ENCODE data around the gene POLR3H. TPM values are rescaled to one million over a fixed set of nuclear protein-coding genes. Genes with fewer than 3 reads are reported as not detected.

The POLR3H gene
- total RNA-seq, 1 experiment from 2014 or later, result 47.6 TPM

GRCh38 chr22:41530890-41531714 lies 13.2 kb downstream of the POLR3H start:
- ChIA-PET POLR2A (ENCODE audit: unreplicated experiment) (no interaction called here), CTCF (no interaction called here)
- Histone ChIP-seq H3K9me3 (ENCODE audit: insufficient read depth, low read depth) (no peaks in the 10 kb centered on the region), H3K4me3 (no peak overlapping the region), H3K4me1 (replicated peaks; ENCODE audit: insufficient read depth) (no peaks in the 10 kb centered on the region), H3K9me2 (ENCODE audit: insufficient read depth) (no peaks in the 10 kb centered on the region), H3K27ac (no peak overlapping the region), H3K36me3 (ENCODE audit: low read depth) (peaks cover 34% of the 10 kb centered on the region), H2AFZ (no peak overlapping the region), H3K27me3 (ENCODE audit: insufficient read depth, low read depth) (no peaks in the 10 kb centered on the region), H3K79me2 (ENCODE audit: low read depth) (peaks cover 23% of the 10 kb centered on the region), H3F3A (ENCODE audit: insufficient read depth, low read depth) (peaks cover 81% of the 10 kb centered on the region), H4K20me1 (ENCODE audit: insufficient read depth) (peaks cover 94% of the 10 kb centered on the region), H3K4me2 (no peak overlapping the region)
- BruUV-seq (replicated peaks), result no TSS peak
- intact Hi-C loops (cut with micrococcal nuclease; ENCODE audit: unreplicated experiment), result no loop called here
- TF ChIP-seq CTCF (conservative IDR thresholded peaks at IDR 0.05), result no peak
- no peak for TF ChIP-seq EZH2 (IDR thresholded peaks at IDR 0.05; ENCODE audit: low read depth)
- no peak for DNase-seq

GRCh38 chr22:41528938-41529561 lies 15.2 kb downstream of the POLR3H start:
- H3K9me3 ChIP-seq (ENCODE audit: insufficient read depth, low read depth), result no peaks in the 10 kb centered on the region
- intact Hi-C loops (cut with micrococcal nuclease; ENCODE audit: unreplicated experiment), result no loop called here
- H3K9me2 ChIP-seq (ENCODE audit: insufficient read depth), result no peaks in the 10 kb centered on the region
- H3K36me3 ChIP-seq (ENCODE audit: low read depth), result peaks cover 41% of the 10 kb centered on the region
- no peaks in the 10 kb centered on the region for H3K27me3 ChIP-seq (ENCODE audit: insufficient read depth, low read depth)
- TF ChIP-seq EZH2 (IDR thresholded peaks at IDR 0.05; ENCODE audit: low read depth) (no peak), CTCF (conservative IDR thresholded peaks at IDR 0.05) (no peak)
- H3K79me2 ChIP-seq (ENCODE audit: low read depth), result peaks cover 19% of the 10 kb centered on the region
- no peak overlapping the region for H2AFZ ChIP-seq
- CTCF ChIA-PET, result no interaction called here
- H3K4me1 ChIP-seq (replicated peaks; ENCODE audit: insufficient read depth), result no peaks in the 10 kb centered on the region
- no peak for DNase-seq
- H3K4me2 ChIP-seq, result no peak overlapping the region
- no TSS peak for BruUV-seq (replicated peaks)
- POLR2A ChIA-PET (ENCODE audit: unreplicated experiment), result no interaction called here
- no peak overlapping the region for H3K4me3 ChIP-seq
- H3F3A ChIP-seq (ENCODE audit: insufficient read depth, low read depth), result peaks cover 88% of the 10 kb centered on the region
- H3K27ac ChIP-seq, result no peak overlapping the region
- peaks cover 94% of the 10 kb centered on the region for H4K20me1 ChIP-seq (ENCODE audit: insufficient read depth)

GRCh38 chr22:41528132-41528766 lies 16.0 kb downstream of the POLR3H start:
- H3K36me3 ChIP-seq (ENCODE audit: low read depth), result peaks cover 39% of the 10 kb centered on the region
- H3K27ac ChIP-seq, result no peak overlapping the region
- H3K27me3 ChIP-seq (ENCODE audit: insufficient read depth, low read depth), result no peaks in the 10 kb centered on the region
- H3K79me2 ChIP-seq (ENCODE audit: low read depth), result peaks cover 12% of the 10 kb centered on the region
- no peaks in the 10 kb centered on the region for H3K4me1 ChIP-seq (replicated peaks; ENCODE audit: insufficient read depth)
- ChIA-PET POLR2A (ENCODE audit: unreplicated experiment) (no interaction called here), CTCF (interaction anchor here (1.5 kb wide), 1 partner anchor 10 kb away, joined by 5 read pairs; no protein-coding TSS in a partner anchor)
- peaks cover 88% of the 10 kb centered on the region for H3F3A ChIP-seq (ENCODE audit: insufficient read depth, low read depth)
- no peak for TF ChIP-seq EZH2 (IDR thresholded peaks at IDR 0.05; ENCODE audit: low read depth)
- TSS peak; percentile 18 for BruUV-seq (replicated peaks)
- no peak overlapping the region for H3K4me3 ChIP-seq
- intact Hi-C loops (cut with micrococcal nuclease; ENCODE audit: unreplicated experiment), result no loop called here
- peaks cover 89% of the 10 kb centered on the region for H4K20me1 ChIP-seq (ENCODE audit: insufficient read depth)
- DNase-seq, result no peak
- no peaks in the 10 kb centered on the region for H3K9me3 ChIP-seq (ENCODE audit: insufficient read depth, low read depth)
- no peak overlapping the region for H3K4me2 ChIP-seq
- no peaks in the 10 kb centered on the region for H3K9me2 ChIP-seq (ENCODE audit: insufficient read depth)
- no peak overlapping the region for H2AFZ ChIP-seq

Data from PC-9 (cell line).